Gastrocnemius medialis (tissue), 4 donors: Measurements from ENCODE around the gene DRC7.

Source experiments
- POLR2A ChIP-seq, 2 donors: fragments of 450-650 bp; IDR thresholded peaks; one replicate each; pipeline ENCODE4 v1.6.1; 2017; ENCODE audit warnings: antibody characterized with exemption in 2 of 2, mild to moderate bottlenecking in 2 of 2, moderate library complexity in 2 of 2
- TF ChIP-seq, protein P1 (sequence below), 5 experiments: fragments of 450-650 bp in 3 of 5; fragments of 200-600 bp in 2 of 5; sonication (generic) in 2 of 5; IDR thresholded peaks in 4 of 5; conservative IDR thresholded peaks in 1 of 5; 1 replicate in 4 of 5; 2 replicates in 1 of 5; pipeline ENCODE4 v1.5.1; 2016 to 2019; ENCODE audit warnings: antibody characterized with exemption in 5 of 5, mild to moderate bottlenecking in 3 of 5, moderate library complexity in 3 of 5

DNA sequence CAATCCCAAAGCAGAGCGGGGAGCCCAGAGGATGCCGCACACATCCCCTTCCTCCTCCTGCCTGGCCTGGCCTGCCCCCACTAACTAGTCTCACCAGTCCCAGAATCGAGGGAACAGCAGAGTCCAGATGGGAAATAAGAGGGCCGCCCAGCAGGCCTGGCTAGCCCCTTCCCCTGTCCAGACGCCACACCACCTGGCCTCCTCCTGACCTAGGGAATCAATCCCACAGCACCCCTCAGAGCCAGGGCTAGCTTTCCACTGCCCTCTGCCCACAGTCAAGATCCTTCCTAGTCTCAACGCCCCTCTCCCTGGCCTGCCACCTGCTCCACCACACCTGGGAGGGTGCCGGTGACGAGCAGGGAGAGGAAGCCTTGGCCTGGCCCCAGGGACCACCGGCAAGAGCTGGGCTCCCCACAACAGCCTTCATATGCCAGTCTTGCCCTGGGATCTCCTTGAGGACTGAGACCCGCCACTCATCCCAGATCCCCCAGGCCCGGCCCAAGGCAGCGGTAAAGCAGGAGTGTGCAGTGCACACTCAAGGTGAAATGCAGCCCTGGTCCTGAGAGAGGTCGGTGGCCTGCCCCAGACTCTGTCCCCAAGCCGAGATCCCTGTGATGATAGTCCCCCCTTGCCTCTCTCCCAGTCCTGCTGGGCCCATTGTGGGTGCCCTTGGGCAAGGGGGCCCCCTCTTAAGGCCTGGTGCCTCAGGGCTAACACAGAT, 68.8 kb downstream of the DRC7 start:
- TF ChIP-seq, protein P1, sequence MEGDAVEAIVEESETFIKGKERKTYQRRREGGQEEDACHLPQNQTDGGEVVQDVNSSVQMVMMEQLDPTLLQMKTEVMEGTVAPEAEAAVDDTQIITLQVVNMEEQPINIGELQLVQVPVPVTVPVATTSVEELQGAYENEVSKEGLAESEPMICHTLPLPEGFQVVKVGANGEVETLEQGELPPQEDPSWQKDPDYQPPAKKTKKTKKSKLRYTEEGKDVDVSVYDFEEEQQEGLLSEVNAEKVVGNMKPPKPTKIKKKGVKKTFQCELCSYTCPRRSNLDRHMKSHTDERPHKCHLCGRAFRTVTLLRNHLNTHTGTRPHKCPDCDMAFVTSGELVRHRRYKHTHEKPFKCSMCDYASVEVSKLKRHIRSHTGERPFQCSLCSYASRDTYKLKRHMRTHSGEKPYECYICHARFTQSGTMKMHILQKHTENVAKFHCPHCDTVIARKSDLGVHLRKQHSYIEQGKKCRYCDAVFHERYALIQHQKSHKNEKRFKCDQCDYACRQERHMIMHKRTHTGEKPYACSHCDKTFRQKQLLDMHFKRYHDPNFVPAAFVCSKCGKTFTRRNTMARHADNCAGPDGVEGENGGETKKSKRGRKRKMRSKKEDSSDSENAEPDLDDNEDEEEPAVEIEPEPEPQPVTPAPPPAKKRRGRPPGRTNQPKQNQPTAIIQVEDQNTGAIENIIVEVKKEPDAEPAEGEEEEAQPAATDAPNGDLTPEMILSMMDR (IDR thresholded peaks at IDR 0.05 in 4 of 5, conservative IDR thresholded peaks at IDR 0.05 in 1 of 5) = no peak
- TF ChIP-seq POLR2A (IDR thresholded peaks at IDR 0.05) = no peak
